Prostate gland (tissue), 2 donors: Measurements from ENCODE around the gene ARHGEF11.

Experiments
- POLR2A ChIP-seq: fragments of 450-650 bp; IDR thresholded peaks from one replicate; pipeline ENCODE4 v1.6.1; 2016; ENCODE audit warnings: antibody characterized with exemption, mild to moderate bottlenecking
- TF ChIP-seq, protein P1 (sequence below), 4 experiments: fragments of 200-600 bp in 2 of 4; fragments of 450-650 bp in 2 of 4; sonication (generic) in 2 of 4; IDR thresholded peaks; 1 replicate in 3 of 4; 2 replicates in 1 of 4; pipeline ENCODE4 v1.5.1; 2016 to 2019; ENCODE audit warnings: antibody characterized with exemption in 4 of 4, mild to moderate bottlenecking in 2 of 4, moderate library complexity in 2 of 4

GRCh38 chr1:156908541-156908940, 137.0 kb downstream of the ARHGEF11 start:
- TF ChIP-seq, protein P1, sequence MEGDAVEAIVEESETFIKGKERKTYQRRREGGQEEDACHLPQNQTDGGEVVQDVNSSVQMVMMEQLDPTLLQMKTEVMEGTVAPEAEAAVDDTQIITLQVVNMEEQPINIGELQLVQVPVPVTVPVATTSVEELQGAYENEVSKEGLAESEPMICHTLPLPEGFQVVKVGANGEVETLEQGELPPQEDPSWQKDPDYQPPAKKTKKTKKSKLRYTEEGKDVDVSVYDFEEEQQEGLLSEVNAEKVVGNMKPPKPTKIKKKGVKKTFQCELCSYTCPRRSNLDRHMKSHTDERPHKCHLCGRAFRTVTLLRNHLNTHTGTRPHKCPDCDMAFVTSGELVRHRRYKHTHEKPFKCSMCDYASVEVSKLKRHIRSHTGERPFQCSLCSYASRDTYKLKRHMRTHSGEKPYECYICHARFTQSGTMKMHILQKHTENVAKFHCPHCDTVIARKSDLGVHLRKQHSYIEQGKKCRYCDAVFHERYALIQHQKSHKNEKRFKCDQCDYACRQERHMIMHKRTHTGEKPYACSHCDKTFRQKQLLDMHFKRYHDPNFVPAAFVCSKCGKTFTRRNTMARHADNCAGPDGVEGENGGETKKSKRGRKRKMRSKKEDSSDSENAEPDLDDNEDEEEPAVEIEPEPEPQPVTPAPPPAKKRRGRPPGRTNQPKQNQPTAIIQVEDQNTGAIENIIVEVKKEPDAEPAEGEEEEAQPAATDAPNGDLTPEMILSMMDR (IDR thresholded peaks at IDR 0.05) = no peak
- TF ChIP-seq POLR2A = no peak
